ENCODE results near the gene MARCOL.
"Not testable (repeated sequence)": the region's sequence is repeated elsewhere in the genome, so short reads cannot be mapped to it uniquely, and the experiment has no call there.

The MARCOL gene

GRCh38 chr5:148228392-148228984 is 9.8 kb upstream of the MARCOL start:
- no peaks in the 10 kb centered on the region for H3K4me1 Mint-ChIP-seq

GRCh38 chr5:148229840-148230239 is 8.5 kb upstream of the MARCOL start:
- DNase-seq (ENCODE audit: low spot score in 2 of 2), result no peak

More at GRCh38 chr5:148228392-148228984, 9.8 kb upstream of the MARCOL start:
- no peak for DNase-seq (ENCODE audit: low spot score in 2 of 2)
- no peak overlapping the region for H3K4me3 Mint-ChIP-seq
- no peak overlapping the region for H3K27ac Mint-ChIP-seq
- ATAC-seq (ENCODE audit: low read depth), result no peak
- H3K27me3 Mint-ChIP-seq, result peaks cover 4% of the 10 kb centered on the region
- H3K9me3 Mint-ChIP-seq, result no peaks in the 10 kb centered on the region
- H3K36me3 Mint-ChIP-seq, result no peaks in the 10 kb centered on the region

DNA sequence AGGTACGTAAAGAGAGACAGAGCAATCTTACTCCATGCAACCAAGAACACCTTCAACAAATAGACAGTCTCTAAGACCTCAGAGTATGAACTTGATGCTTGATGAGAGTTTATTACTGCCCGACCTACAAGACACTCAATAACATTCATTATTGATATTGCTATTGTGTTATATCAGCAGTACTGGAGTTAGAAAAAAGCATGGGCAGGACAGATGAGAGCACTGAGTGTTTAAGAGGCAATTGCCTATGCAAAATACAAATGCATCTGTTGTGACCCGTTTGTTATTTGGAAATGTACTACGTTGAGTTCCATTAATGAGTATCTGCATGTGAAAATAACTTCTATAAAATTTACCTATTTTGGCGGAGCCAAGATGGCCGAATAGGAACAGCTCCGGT is 8.1 kb upstream of the MARCOL start:
- Mint-ChIP-seq H3K4me1 (no peaks in the 10 kb centered on the region), H3K27me3 (peaks cover 4% of the 10 kb centered on the region), H3K4me3 (no peak overlapping the region), H3K27ac (no peak overlapping the region), H3K9me3 (no peaks in the 10 kb centered on the region), H3K36me3 (no peaks in the 10 kb centered on the region)
- DNase-seq (ENCODE audit: low spot score in 2 of 2), result no peak
- no peak for ATAC-seq (ENCODE audit: low read depth)

More at GRCh38 chr5:148229840-148230239, 8.5 kb upstream of the MARCOL start:
- Mint-ChIP-seq H3K4me3 (no peak overlapping the region), H3K27me3 (peaks cover 4% of the 10 kb centered on the region), H3K27ac (no peak overlapping the region), H3K4me1 (no peaks in the 10 kb centered on the region), H3K9me3 (no peaks in the 10 kb centered on the region), H3K36me3 (no peaks in the 10 kb centered on the region)
- no peak for ATAC-seq (ENCODE audit: low read depth)

DNA sequence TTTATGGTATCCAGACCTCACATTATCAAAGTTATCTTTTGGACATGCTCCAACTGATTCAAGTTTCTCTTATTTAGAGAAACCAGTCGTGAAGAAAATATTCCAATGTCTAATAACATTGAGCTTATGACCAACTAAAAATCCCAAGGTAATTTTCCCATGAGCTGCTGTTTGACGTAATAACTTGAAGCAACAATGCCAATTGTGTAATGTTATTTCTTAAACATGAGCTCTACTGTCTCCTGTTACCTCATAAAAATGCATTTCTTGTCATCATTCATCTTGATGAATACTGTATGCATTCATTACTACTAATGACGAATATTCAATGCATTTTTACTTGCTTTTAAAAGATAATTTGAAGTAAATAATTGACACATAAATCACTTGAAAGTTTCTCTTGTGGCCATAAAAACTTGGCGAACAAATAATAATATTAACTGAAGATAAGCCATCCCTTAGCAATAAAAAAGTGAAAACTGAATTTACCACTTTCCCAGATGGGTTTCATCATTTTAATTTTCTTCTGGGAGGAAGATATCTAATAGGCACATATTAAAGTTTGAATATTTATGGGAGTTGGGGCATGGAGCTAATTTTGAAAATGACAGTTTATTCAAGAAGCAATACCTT is 424 bp upstream of the MARCOL start:
- DNase-seq (ENCODE audit: low spot score in 2 of 2) (no peak), ATAC-seq (ENCODE audit: low read depth) (no peak)
- Mint-ChIP-seq H3K9me3 (no peaks in the 10 kb centered on the region), H3K27me3 (no peaks in the 10 kb centered on the region), H3K36me3 (no peaks in the 10 kb centered on the region), H3K4me1 (no peaks in the 10 kb centered on the region), H3K4me3 (no peak overlapping the region), H3K27ac (no peak overlapping the region)

GRCh38 chr5:148248894-148249293 is 10.6 kb downstream of the MARCOL start:
- H3K4me3 Mint-ChIP-seq, result no peak overlapping the region
- no peak overlapping the region for H3K27ac Mint-ChIP-seq
- ATAC-seq (ENCODE audit: low read depth), result no peak
- H3K4me1 Mint-ChIP-seq, result no peaks in the 10 kb centered on the region
- H3K27me3 Mint-ChIP-seq, result no peaks in the 10 kb centered on the region
- no peak for DNase-seq (ENCODE audit: low spot score in 2 of 2)
- peaks cover 2% of the 10 kb centered on the region for H3K9me3 Mint-ChIP-seq
- no peaks in the 10 kb centered on the region for H3K36me3 Mint-ChIP-seq

- no peaks in the 10 kb centered on the region for H3K4me1 Mint-ChIP-seq
- no peaks in the 10 kb centered on the region for H3K36me3 Mint-ChIP-seq
- no peak overlapping the region for H3K27ac Mint-ChIP-seq
- no peaks in the 10 kb centered on the region for H3K27me3 Mint-ChIP-seq
- H3K4me3 Mint-ChIP-seq, result no peak overlapping the region
- ATAC-seq (ENCODE audit: low read depth), result no peak
- H3K9me3 Mint-ChIP-seq, result peaks cover 13% of the 10 kb centered on the region
- DNase-seq (ENCODE audit: low spot score in 2 of 2), result no peak
These were observed 17.1 kb downstream of the MARCOL start for GRCh38 chr5:148255456-148255855.

DNA sequence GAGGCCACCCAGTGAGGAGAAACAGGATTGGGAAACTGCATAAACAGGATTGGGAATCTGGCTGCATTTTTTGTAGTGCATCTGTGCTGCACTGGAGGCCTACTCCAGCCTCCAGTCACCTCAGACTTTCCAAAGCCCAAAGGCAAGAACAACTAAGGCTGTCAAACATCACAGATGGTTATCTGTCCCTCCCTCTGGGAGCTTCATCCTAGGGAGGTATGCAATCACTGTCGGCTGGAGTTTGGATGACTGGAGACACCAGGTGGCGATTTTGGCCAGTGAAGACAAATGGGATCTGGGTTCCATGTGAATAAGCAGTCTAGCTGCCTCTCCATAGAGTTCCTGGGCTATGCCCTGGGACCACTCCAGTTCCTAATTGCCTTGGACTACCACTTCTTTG is 21.0 kb downstream of the MARCOL start:
- H3K4me1 Mint-ChIP-seq, result no peaks in the 10 kb centered on the region
- no peak for DNase-seq (ENCODE audit: low spot score in 2 of 2)
- H3K36me3 Mint-ChIP-seq, result no peaks in the 10 kb centered on the region
- no peak overlapping the region for H3K27ac Mint-ChIP-seq
- peaks cover 3% of the 10 kb centered on the region for H3K27me3 Mint-ChIP-seq
- no peak for ATAC-seq (ENCODE audit: low read depth)
- H3K9me3 Mint-ChIP-seq, result peaks cover 15% of the 10 kb centered on the region
- H3K4me3 Mint-ChIP-seq, result no peak overlapping the region

- ATAC-seq (ENCODE audit: low read depth) (no peak), DNase-seq (ENCODE audit: low spot score in 2 of 2) (no peak)
- no peaks in the 10 kb centered on the region for H3K36me3 Mint-ChIP-seq
- peaks cover 20% of the 10 kb centered on the region for H3K9me3 Mint-ChIP-seq
- H3K4me1 Mint-ChIP-seq, result no peaks in the 10 kb centered on the region
- H3K4me3 Mint-ChIP-seq, result no peak overlapping the region
- no peak overlapping the region for H3K27ac Mint-ChIP-seq
- H3K27me3 Mint-ChIP-seq, result peaks cover 3% of the 10 kb centered on the region
These were observed 22.9 kb downstream of the MARCOL start for GRCh38 chr5:148261221-148261620.

DNA sequence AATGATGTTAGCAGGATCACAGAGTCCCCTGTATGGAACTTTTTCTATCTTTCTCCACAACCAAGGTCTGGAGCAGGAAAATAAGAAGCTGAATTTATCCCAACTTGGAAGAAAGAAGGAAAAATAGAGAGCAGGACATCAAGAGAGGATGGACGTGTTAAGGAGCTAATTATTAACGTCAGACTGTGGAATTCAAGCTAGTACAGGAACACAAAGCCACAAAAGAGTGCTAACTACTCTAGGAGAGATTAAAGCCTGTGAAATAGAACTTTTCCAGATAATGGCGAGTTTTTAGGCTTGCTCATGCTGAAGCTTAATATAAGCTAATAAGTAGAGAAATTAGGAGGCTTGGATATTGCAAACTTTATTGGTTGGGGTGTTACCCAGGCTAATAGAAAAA is 29.6 kb downstream of the MARCOL start:
- DNase-seq (ENCODE audit: low spot score in 2 of 2) (no peak), ATAC-seq (ENCODE audit: low read depth) (no peak)
- H3K27ac Mint-ChIP-seq, result no peak overlapping the region
- no peaks in the 10 kb centered on the region for H3K27me3 Mint-ChIP-seq
- peaks cover 5% of the 10 kb centered on the region for H3K9me3 Mint-ChIP-seq
- H3K4me3 Mint-ChIP-seq, result no peak overlapping the region
- H3K36me3 Mint-ChIP-seq, result no peaks in the 10 kb centered on the region
- H3K4me1 Mint-ChIP-seq, result no peaks in the 10 kb centered on the region

GRCh38 chr5:148268566-148268965 is 30.2 kb downstream of the MARCOL start, which contains the start of gene SPINK13:
Gene SPINK13 (plus strand): TSS chr5:148268794. CDS start chr5:148270073, 1,279 bp downstream.
- no peak for DNase-seq (ENCODE audit: low spot score in 2 of 2)
- Mint-ChIP-seq H3K27me3 (no peaks in the 10 kb centered on the region), H3K27ac (no peak within 1 kb of the TSS), H3K4me3 (no peak within 1 kb of the TSS), H3K36me3 (no peaks in the 10 kb centered on the region), H3K4me1 (no peaks in the 10 kb centered on the region), H3K9me3 (peaks cover 5% of the 10 kb centered on the region)
- no peak for ATAC-seq (ENCODE audit: low read depth)

- not testable (repeated sequence) for H3K27ac Mint-ChIP-seq; H3K36me3 Mint-ChIP-seq; ATAC-seq (ENCODE audit: low read depth); H3K4me1 Mint-ChIP-seq; DNase-seq (ENCODE audit: low spot score in 2 of 2); H3K4me3 Mint-ChIP-seq; H3K27me3 Mint-ChIP-seq
- H3K9me3 Mint-ChIP-seq, result peaks cover 19% of the 10 kb centered on the region
These were observed 36.8 kb downstream of the MARCOL start for GRCh38 chr5:148275129-148275528.

DNA sequence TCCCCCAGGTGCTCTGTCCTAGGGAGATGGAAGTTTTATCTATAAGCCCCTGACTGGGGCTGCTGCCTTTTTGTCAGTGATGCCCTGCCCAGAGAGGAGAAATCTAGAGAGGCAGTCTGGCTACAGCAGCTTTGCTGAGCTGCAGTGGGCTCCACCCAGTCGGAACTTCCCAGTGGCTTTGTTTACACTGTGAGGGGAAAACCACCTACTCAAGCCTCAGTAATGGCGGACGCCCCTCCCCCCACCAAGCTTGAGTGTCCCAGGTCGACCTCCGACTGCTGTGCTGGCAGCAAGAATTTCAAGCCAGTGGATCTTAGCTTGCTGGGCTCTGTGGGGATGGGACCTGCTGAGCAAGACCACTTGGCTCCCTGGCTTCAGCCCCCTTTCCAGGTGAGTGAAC is 42.6 kb downstream of the MARCOL start:
- not testable (repeated sequence) for H3K36me3 Mint-ChIP-seq; H3K27ac Mint-ChIP-seq; H3K4me3 Mint-ChIP-seq; H3K27me3 Mint-ChIP-seq; H3K4me1 Mint-ChIP-seq; ATAC-seq (ENCODE audit: low read depth); DNase-seq (ENCODE audit: low spot score in 2 of 2)
- H3K9me3 Mint-ChIP-seq, result peaks cover 17% of the 10 kb centered on the region

DNA sequence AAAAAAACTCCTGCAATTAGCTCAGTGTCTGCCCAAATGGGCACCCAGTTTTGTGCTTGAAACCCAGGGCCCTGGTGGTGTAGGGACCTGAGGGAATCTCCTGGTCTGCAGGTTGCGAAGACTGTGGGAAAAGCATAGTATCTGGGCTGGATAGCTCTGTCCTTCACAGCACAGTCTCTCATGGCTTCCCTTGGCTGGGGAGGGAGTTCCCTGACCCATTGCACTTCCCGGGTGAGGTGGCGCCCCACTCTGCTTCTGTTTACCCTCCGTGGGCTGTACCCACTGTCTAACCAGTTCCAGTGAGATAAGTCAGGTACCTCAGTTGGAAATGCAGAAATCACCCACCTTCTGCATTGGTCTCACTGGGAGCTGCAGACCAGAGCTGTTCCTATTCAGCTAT is 43.0 kb downstream of the MARCOL start:
- H3K27ac Mint-ChIP-seq; H3K4me1 Mint-ChIP-seq; ATAC-seq (ENCODE audit: low read depth): not testable (repeated sequence)

DNA sequence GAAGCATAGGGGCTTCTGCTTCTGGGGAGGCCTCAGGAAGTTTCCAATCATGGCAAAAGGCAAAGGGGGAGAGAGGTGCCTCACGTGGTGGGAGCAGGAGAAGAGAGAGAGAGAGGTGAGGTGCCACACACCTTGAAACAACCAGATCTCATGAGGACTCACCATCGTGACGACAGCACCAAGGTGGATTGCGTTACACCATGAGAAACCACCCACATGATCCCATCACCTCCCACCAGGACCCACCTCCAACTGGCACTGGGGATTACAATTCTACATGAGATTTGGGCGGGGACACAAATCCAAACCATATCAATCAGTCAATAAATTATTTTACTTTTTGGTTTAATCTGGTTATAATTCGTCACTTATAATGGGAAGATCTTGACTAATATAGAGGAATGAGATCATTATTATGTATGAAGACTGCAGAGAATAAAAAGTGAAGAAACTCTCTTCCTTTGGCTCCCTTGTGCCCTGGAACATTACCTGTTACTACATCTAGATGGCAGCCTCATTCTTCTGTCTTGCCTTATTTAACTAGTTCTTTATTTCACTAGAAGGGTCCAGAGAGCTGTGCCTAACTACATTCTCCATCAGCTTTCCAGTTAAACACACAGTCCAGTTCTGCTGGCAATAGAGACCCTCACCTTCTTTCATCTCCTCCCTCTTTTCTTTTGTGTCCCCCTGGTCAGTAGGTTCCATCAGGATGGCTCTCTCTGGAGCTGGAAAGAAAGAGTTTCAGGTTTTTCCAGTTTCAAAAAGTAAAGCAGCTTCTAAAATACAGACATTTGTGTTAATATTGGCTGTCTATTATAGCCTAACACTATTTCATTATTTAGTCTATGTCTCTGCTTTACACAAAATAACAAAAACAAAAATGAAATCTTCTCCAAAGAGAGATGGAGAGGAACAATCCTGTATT is 52.2 kb downstream of the MARCOL start:
- peaks cover 1% of the 10 kb centered on the region for H3K27me3 Mint-ChIP-seq
- DNase-seq (ENCODE audit: low spot score in 2 of 2) (no peak), ATAC-seq (ENCODE audit: low read depth) (no peak)
- no peak overlapping the region for H3K4me3 Mint-ChIP-seq
- no peak overlapping the region for H3K27ac Mint-ChIP-seq
- no peaks in the 10 kb centered on the region for H3K36me3 Mint-ChIP-seq
- no peaks in the 10 kb centered on the region for H3K9me3 Mint-ChIP-seq
- H3K4me1 Mint-ChIP-seq, result no peaks in the 10 kb centered on the region

More for the DNA sequence above, 43.0 kb downstream of the MARCOL start:
- not testable (repeated sequence) for H3K4me3 Mint-ChIP-seq; DNase-seq (ENCODE audit: low spot score in 2 of 2); H3K36me3 Mint-ChIP-seq; H3K27me3 Mint-ChIP-seq
- H3K9me3 Mint-ChIP-seq, result peaks cover 17% of the 10 kb centered on the region
